ENCODE data around the gene XPOT.
"Not testable (repeated sequence)": the region's sequence is repeated elsewhere in the genome, so short reads cannot be mapped to it uniquely, and the experiment has no call there.

XPOT gene, protein sequence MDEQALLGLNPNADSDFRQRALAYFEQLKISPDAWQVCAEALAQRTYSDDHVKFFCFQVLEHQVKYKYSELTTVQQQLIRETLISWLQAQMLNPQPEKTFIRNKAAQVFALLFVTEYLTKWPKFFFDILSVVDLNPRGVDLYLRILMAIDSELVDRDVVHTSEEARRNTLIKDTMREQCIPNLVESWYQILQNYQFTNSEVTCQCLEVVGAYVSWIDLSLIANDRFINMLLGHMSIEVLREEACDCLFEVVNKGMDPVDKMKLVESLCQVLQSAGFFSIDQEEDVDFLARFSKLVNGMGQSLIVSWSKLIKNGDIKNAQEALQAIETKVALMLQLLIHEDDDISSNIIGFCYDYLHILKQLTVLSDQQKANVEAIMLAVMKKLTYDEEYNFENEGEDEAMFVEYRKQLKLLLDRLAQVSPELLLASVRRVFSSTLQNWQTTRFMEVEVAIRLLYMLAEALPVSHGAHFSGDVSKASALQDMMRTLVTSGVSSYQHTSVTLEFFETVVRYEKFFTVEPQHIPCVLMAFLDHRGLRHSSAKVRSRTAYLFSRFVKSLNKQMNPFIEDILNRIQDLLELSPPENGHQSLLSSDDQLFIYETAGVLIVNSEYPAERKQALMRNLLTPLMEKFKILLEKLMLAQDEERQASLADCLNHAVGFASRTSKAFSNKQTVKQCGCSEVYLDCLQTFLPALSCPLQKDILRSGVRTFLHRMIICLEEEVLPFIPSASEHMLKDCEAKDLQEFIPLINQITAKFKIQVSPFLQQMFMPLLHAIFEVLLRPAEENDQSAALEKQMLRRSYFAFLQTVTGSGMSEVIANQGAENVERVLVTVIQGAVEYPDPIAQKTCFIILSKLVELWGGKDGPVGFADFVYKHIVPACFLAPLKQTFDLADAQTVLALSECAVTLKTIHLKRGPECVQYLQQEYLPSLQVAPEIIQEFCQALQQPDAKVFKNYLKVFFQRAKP

DNA sequence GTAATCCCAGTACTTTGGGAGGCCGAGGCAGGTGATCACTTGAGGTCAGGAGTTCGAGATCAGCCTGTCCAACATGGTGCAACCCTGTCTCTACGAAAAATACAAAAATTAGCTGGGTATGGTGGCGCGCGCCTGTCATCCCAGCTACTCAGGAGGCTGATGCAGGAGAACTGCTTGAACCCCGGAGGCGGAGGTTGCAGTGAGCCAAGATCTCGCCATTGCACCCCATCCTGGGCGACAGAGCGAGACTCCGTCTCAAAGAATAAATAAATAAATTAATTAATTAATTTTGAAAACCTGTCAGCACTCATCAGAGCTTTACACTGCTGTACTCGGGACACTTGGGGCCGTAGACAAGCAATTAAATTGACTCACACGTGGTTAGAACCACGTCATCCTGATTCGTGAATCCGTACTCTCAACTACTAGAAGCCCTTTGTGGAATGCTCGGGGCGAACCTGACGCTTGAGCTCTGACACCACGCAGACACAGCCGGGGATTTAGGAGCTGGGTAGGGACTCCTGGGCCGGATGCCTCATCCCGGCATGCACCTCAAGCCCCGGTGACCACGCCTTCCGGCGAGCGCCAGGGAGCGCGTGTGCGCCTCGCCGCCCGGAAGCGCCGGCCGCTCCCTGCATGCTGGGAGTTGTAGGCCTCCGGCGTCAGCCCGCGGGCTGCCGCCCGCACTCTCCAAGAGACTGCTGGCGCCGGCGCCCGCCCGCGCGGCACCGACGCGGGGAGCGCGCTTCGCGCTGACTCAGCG lies at the start of gene XPOT:
Gene XPOT, plus strand, starts transcription at position 686 of the 763 bp plus-strand sequence. CDS start 5,644 bp downstream, outside the sequence.
- Mint-ChIP-seq H3K9me3 (ENCODE audit: low read depth) (no peaks in the 10 kb centered on the region), H3K27me3 (no peaks in the 10 kb centered on the region), H3K4me3 (peak within 1 kb of the TSS; percentile 97), H3K4me1 (ENCODE audit: low read depth) (peaks cover 20% of the 10 kb centered on the region), H3K27ac (peak within 1 kb of the TSS; percentile 99), H3K36me3 (peaks cover 2% of the 10 kb centered on the region)

DNA sequence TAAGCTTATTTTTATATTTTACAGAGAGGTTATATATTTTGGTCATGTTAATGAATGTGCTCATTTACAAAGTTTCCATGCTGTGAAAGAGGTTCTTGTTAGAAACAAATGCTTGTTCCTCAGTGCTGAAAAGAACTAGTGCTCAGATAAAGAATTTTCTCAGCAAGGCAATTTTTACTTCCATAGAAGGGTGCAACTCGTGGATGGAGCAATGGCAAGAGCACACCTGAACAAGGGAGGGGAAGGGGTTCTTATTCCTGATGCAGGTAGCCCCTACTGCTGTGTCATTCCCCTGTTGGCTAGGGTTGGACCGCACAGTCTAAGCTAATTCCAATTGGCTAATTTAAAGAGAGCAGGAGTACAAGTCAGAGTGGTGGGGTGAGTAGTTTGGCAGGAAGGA lies 48.0 kb upstream of the XPOT start:
- H3K9me3 Mint-ChIP-seq (ENCODE audit: low read depth); H3K4me1 Mint-ChIP-seq (ENCODE audit: low read depth); H3K4me3 Mint-ChIP-seq; H3K27me3 Mint-ChIP-seq; H3K36me3 Mint-ChIP-seq; H3K27ac Mint-ChIP-seq: not testable (repeated sequence)

DNA sequence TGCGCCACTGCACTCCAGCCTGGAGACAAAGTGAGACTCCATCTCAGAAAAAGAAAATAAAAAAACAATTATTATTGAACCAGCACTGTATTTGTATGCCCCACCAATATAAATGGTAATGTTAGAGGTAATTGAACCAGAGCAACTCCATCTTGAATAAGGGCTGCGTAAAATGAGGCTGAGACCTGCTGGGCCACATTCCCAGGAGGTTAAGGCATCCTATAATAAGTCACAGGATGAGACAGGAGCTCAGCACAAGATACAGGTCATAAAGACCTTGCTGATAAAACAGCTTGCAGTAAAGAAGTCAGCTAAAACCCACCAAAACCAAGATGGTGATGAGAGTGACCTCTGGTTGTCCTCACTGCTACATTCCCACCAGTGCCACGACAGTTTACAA lies 43.0 kb upstream of the XPOT start:
- H3K9me3 Mint-ChIP-seq (ENCODE audit: low read depth); H3K27ac Mint-ChIP-seq; H3K36me3 Mint-ChIP-seq; H3K4me1 Mint-ChIP-seq (ENCODE audit: low read depth); H3K27me3 Mint-ChIP-seq; H3K4me3 Mint-ChIP-seq: not testable (repeated sequence)

DNA sequence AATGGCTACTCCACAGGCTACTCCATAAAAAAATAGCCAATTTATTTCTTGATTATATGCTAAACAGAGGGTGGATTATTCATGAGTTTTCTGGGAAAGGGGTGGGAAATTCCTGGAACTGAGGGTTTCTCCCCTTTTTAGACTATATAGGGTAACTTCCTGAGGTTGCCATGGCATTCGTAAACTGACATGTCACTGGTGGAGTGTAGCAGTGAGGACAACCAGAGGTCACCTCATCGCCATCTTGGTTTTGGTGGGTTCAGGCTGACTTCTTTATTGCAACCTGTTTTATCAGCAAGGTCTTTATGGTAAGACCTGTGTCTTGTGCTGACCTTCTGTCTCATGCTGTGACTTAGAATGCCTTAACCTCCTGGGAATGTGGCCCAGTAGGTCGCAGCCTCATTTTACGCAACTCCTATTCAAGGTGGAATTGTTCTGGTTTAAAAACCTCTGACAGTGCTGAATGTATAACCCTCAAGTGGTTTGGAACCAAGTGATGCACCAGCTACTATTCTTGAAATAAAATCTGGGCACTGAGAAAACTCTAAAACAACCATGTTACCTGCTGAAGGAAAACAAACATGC lies 41.4 kb upstream of the XPOT start:
- Mint-ChIP-seq H3K36me3 (no peaks in the 10 kb centered on the region), H3K27ac (no peak overlapping the region), H3K4me3 (no peak overlapping the region), H3K4me1 (ENCODE audit: low read depth) (no peaks in the 10 kb centered on the region), H3K27me3 (no peaks in the 10 kb centered on the region), H3K9me3 (ENCODE audit: low read depth) (no peaks in the 10 kb centered on the region)

DNA sequence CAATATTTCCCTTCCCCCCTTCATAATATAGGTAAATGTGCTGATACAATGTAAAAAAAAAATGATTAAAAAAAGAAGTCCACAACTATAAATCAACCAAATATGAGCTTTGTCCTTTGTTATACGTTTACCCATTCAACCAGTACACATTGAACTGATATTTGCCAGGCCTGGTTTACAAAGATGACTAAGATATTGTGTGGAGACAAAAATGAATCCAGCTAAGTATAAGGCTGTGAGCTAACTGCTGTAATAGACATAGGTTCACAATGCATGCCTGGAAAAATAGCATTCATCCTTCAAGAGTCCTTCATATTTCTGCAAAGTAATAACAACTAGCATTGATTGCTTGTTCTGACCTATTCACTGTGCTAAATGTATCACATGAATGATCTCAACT lies 20.5 kb upstream of the XPOT start:
- H3K4me1 Mint-ChIP-seq (ENCODE audit: low read depth), result peaks cover 28% of the 10 kb centered on the region
- H3K27ac Mint-ChIP-seq, result no peak overlapping the region
- no peak overlapping the region for H3K4me3 Mint-ChIP-seq
- H3K27me3 Mint-ChIP-seq, result no peaks in the 10 kb centered on the region
- peaks cover 11% of the 10 kb centered on the region for H3K36me3 Mint-ChIP-seq
- peaks cover 15% of the 10 kb centered on the region for H3K9me3 Mint-ChIP-seq (ENCODE audit: low read depth)

DNA sequence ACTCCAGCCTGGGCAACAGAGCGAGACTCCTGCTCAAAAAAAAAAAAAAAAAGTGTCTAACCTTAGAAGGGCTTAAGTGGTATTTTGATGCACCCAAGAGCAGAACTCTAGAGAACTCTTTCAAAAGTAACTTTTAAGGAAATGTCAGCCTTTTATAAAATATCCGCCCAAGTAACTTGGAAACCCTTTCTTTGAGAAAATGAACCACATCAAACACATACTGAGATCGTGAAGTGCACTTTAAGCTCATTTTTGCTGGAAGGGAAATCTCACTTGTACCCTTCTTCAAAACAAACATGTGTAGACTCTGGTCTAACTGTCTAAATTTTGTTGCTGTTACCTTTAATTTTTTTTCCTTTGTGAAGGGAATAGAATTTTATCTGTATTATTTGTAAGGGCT lies 19.2 kb upstream of the XPOT start:
- H3K4me1 Mint-ChIP-seq (ENCODE audit: low read depth), result peaks cover 28% of the 10 kb centered on the region
- H3K27me3 Mint-ChIP-seq, result no peaks in the 10 kb centered on the region
- H3K27ac Mint-ChIP-seq, result peak overlapping the region; percentile 91
- peak overlapping the region; percentile 70 for H3K4me3 Mint-ChIP-seq
- H3K9me3 Mint-ChIP-seq (ENCODE audit: low read depth), result peaks cover 15% of the 10 kb centered on the region
- peaks cover 11% of the 10 kb centered on the region for H3K36me3 Mint-ChIP-seq

DNA sequence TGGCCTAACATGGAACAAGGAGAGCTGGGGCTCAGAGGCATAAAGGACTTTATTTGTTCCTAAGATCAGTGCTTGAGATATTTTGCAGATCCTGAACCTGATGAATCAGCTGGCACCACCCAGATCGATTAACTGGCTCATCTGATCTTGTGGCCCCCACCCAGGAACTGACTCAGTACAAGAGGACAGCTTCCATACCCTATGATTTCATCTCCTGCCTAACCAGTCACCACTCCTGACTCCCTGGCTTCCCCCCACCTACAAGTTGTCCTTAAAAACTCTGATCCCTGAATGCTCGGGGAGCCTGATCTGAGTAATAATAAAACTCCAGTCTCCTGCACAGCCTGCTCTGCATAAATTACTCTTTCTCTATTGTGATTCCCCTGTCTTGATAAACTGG lies 18.7 kb upstream of the XPOT start:
- peak overlapping the region; percentile 70 for H3K4me3 Mint-ChIP-seq
- peak overlapping the region; percentile 91 for H3K27ac Mint-ChIP-seq
- peaks cover 28% of the 10 kb centered on the region for H3K4me1 Mint-ChIP-seq (ENCODE audit: low read depth)
- H3K27me3 Mint-ChIP-seq, result no peaks in the 10 kb centered on the region
- peaks cover 8% of the 10 kb centered on the region for H3K36me3 Mint-ChIP-seq
- H3K9me3 Mint-ChIP-seq (ENCODE audit: low read depth), result peaks cover 12% of the 10 kb centered on the region

DNA sequence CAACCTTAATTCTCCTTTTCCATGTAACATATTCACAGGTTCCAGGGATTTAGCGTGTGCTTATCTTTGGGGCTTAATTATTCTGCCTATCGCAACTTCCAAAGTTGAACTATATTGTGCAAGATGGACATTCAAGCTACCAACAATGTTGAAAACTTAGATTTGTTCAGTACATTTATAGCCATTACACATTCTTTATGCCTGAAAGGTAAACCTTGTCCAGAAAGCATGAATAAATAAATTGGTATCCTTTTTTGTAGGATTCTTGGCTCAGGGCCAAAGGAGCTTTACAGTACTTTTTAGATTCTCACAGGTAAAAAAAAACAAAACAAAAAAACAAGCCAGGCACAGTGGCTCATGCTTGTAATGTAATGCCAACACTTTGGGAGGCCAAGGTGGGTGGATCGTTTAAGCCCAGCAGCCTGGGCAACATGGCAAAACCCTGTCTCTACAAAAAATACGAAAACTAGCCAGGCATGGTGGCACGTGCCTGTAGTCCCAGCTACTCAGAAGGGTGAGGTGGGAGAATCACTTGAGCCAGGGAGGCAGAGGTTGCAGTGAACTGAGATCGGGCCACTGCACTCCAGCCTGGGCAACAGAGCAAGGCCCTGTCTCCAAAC lies 16.9 kb upstream of the XPOT start:
- Mint-ChIP-seq H3K4me3 (no peak overlapping the region), H3K27ac (no peak overlapping the region), H3K4me1 (ENCODE audit: low read depth) (peaks cover 35% of the 10 kb centered on the region), H3K27me3 (no peaks in the 10 kb centered on the region), H3K9me3 (ENCODE audit: low read depth) (no peaks in the 10 kb centered on the region), H3K36me3 (no peaks in the 10 kb centered on the region)

DNA sequence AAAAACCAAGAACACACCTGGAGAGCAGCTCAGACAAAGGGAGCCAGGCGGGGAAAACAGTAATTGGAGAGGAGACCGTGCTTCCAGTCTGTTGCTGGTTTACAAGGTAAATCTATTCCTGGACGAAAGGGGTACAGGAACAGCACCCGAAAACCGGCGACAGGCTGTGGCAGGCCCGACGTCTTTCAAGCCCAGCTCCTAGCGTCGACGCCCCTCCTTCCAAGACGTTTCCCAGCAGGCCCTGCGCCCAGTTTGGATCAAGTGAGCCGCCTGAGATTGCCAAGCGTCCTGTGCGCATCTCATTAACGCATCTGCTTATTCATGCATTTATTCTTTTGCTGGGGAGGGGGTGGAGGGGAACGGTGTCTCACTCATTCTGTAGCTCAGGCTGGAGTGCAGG lies 15.0 kb upstream of the XPOT start:
- Mint-ChIP-seq H3K4me1 (ENCODE audit: low read depth) (peaks cover 29% of the 10 kb centered on the region), H3K9me3 (ENCODE audit: low read depth) (no peaks in the 10 kb centered on the region), H3K27ac (no peak overlapping the region), H3K36me3 (no peaks in the 10 kb centered on the region), H3K27me3 (no peaks in the 10 kb centered on the region), H3K4me3 (no peak overlapping the region)

DNA sequence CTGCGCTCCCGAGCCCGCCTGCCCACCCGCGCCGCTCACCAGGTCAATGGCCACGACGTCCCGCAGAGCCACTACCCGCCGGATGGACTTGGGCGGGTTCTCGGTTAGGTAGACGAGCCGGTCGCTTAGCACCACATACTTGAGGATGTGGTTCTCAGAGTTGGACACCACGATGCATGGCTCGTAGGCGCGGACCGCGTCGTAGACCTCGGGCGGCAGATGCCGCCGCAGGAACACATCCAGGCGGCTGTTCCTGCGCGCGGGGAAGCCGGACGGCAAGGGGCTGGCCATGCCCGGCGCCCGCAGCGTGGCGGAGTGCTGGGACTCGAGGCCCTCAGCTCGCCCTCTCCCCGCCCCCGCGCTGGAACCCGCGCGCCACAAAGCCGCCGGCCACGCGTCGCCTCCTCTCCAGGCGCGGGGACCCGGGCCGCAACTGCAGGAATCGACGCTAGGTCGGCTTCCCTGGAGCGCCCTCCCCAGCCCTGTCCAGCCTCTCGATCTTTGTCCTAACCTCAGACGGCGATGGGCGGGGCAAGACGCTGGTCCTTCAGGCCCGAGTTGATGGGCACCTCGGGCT lies 13.8 kb upstream of the XPOT start, which contains the start of gene C12orf56:
Gene C12orf56, minus strand, starts transcription at position 484 of the 577 bp plus-strand sequence. Its CDS starts 193 bp downstream, at position 291.
- Mint-ChIP-seq H3K4me3 (peak within 1 kb of the TSS; percentile 85), H3K4me1 (ENCODE audit: low read depth) (peaks cover 17% of the 10 kb centered on the region), H3K36me3 (no peaks in the 10 kb centered on the region), H3K27me3 (no peaks in the 10 kb centered on the region), H3K9me3 (ENCODE audit: low read depth) (no peaks in the 10 kb centered on the region), H3K27ac (peak within 1 kb of the TSS; percentile 58)

DNA sequence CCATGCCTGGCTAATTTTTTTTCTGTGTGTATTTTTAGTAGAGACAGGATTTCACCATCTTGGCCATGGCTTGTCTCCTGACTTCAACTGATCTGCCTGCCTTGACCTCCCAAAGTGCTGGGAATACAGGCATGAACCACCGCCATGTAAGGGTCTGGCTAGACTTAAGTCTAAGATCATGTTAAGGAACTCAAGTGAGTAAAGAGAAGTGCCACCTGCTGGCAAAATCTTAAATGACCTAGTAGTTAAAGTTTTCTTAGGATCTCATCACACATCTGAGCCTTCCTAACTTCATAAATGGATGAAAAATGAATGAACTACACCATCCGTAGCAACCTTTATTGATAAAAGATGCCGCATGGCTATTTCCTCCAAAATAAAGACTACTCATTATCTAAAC lies 12.0 kb upstream of the XPOT start:
- Mint-ChIP-seq H3K9me3 (ENCODE audit: low read depth) (no peaks in the 10 kb centered on the region), H3K27ac (no peak overlapping the region), H3K4me1 (ENCODE audit: low read depth) (peaks cover 7% of the 10 kb centered on the region), H3K27me3 (no peaks in the 10 kb centered on the region), H3K36me3 (no peaks in the 10 kb centered on the region), H3K4me3 (no peak overlapping the region)

DNA sequence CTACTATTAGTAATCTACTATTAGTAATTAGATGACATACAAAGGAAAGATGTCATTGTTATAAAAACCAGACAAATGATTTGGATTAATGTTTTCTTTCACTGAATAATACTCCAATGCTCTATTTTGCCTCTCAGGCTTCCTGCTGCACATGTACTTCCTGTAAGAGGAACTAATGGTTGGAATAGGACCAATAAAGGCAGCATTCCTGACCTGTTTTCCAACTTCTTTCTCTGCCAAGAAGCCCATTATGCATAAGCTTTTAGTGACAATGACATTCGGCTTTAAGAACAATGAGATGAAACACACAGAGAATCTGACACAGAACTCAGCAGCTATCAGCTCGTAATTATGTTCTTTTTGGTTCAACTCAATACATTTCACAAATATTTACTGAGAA lies 8.5 kb upstream of the XPOT start:
- Mint-ChIP-seq H3K27ac (no peak overlapping the region), H3K9me3 (ENCODE audit: low read depth) (no peaks in the 10 kb centered on the region), H3K4me3 (no peak overlapping the region), H3K4me1 (ENCODE audit: low read depth) (peaks cover 5% of the 10 kb centered on the region), H3K27me3 (no peaks in the 10 kb centered on the region), H3K36me3 (no peaks in the 10 kb centered on the region)

DNA sequence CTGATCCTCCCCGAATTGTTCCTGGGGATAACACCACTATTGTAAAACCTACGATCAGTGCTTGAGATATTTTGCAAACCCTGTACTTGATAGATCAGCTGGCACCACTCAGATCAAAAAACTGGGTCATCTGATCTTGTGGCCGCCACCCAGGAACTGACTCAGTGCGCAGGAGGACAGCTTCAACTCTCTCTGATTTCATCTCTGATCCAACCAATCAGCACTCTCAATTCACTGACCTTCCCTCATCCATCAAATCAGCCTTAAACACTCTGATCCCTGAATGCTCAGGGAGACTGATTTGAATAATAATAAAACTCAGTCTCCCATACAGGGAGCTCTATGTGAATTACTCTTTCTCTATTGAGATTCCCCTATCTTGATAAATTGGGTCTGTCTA lies 4.2 kb upstream of the XPOT start:
- Mint-ChIP-seq H3K27me3 (no peaks in the 10 kb centered on the region), H3K4me3 (no peak overlapping the region), H3K4me1 (ENCODE audit: low read depth) (peaks cover 4% of the 10 kb centered on the region), H3K27ac (no peak overlapping the region), H3K9me3 (ENCODE audit: low read depth) (no peaks in the 10 kb centered on the region), H3K36me3 (no peaks in the 10 kb centered on the region)

DNA sequence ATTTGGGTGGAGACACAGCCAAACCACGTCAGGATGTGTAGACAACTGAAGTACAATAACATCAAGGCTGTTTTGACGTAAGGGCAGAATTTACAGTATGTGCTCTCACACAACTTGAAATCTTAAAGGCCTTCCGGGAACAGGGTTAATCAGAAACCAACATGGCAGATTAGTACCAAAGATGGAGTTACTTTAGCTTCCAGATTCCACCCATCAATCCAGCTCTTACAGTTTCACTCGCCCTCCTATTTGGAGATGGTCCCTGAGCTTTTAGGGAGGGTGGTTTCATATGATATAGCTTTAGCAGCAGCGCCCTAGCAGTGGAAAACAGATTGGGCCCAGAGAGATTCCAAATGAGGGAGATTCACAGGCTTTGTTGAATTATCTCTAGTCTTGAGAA lies 2.0 kb upstream of the XPOT start:
- Mint-ChIP-seq H3K9me3 (ENCODE audit: low read depth) (no peaks in the 10 kb centered on the region), H3K27ac (no peak overlapping the region), H3K36me3 (no peaks in the 10 kb centered on the region), H3K4me1 (ENCODE audit: low read depth) (peaks cover 15% of the 10 kb centered on the region), H3K4me3 (no peak overlapping the region), H3K27me3 (no peaks in the 10 kb centered on the region)

All from activated naive CD8-positive, alpha-beta T cell (primary cell).